PC-9 (cell line): Measurements from ENCODE around the gene TIFAB.

Experiments used
- CTCF ChIP-seq: fragments of 200-600 bp; sonication (generic); conservative IDR thresholded peaks from 2 replicates; pipeline ENCODE4 v1.6.1; 2017; ENCODE audit warnings: mixed run types, antibody characterized with exemption, mild to moderate bottlenecking, moderate library complexity
- EZH2 ChIP-seq: fragments of 200-600 bp; sonication (generic); IDR thresholded peaks from 2 replicates; pipeline ENCODE4 v1.8.0; 2017; ENCODE audit warnings: antibody characterized with exemption, low read depth

GRCh38 chr5:135425641-135426040, 26.5 kb downstream of the TIFAB start:
- TF ChIP-seq CTCF, result no peak
- no peak for TF ChIP-seq EZH2
